CD8-positive, alpha-beta memory T cell (primary cell): ENCODE data around the gene ANO6. TPM values are rescaled to one million over a fixed set of nuclear protein-coding genes. Genes with fewer than 3 reads are reported as not detected.
A peak's percentile ranks its signal among the peaks of the same experiment; 100 is the strongest.

Source experiments
- CTCF ChIA-PET: fragments of 350-600 bp; sonication (Branson Sonifier 250); formaldehyde crosslinking; loops from one replicate; lab custom pipeline; 2021; ENCODE audit warnings: antibody characterized with exemption; lab: Charles Lee
- POLR2A ChIA-PET: fragments of 350-600 bp; sonication (Branson Sonifier 250); formaldehyde crosslinking; loops from one replicate; lab custom pipeline; 2021; ENCODE audit warnings: antibody characterized with exemption; lab: Charles Lee
- DNase-seq, 5 donors: peaks; one replicate each; pipeline versions ENCODE4 v3.0.0 to v3.0.0-alpha.2; 2020 to 2022; ENCODE audit warnings: mixed read lengths in 1 of 5
- H3K27ac ChIP-seq: one replicate; pipeline ENCODE4 v1.7.0; 2013; ENCODE audit warnings: low read depth, mild to moderate bottlenecking, low read length, moderate library complexity
- H3K27me3 ChIP-seq: 2 replicates; pipeline ENCODE4 v1.7.0; 2013; ENCODE audit warnings: low read length, mild to moderate bottlenecking; ENCODE audit not compliant: insufficient read depth, poor library complexity, severe bottlenecking
- H3K36me3 ChIP-seq: 2 replicates; pipeline ENCODE4 v1.7.0; 2013; ENCODE audit warnings: mild to moderate bottlenecking, low read length, moderate library complexity; ENCODE audit not compliant: insufficient read depth
- H3K4me1 ChIP-seq: 2 replicates; pipeline ENCODE4 v1.7.0; 2013; ENCODE audit warnings: mild to moderate bottlenecking, low read length, moderate library complexity; ENCODE audit not compliant: insufficient read depth
- H3K4me3 ChIP-seq: 2 replicates; pipeline ENCODE4 v1.7.0; 2013; ENCODE audit warnings: mild to moderate bottlenecking, low read length
- H3K9me3 ChIP-seq: 2 replicates; pipeline ENCODE4 v1.7.0; 2013; ENCODE audit warnings: mild to moderate bottlenecking, low read length
- H3K27ac Mint-ChIP-seq, 8 donors: one replicate each; pipeline ENCODE4 v1.8.0; 2020 to 2021; ENCODE audit warnings: mixed read lengths in 8 of 8, mild to moderate bottlenecking in 6 of 8, inconsistent platforms in 3 of 8, moderate library complexity in 3 of 8
- H3K27me3 Mint-ChIP-seq, 2 donors: one replicate each; pipeline ENCODE4 v1.8.0; 2020 to 2021; ENCODE audit warnings: mixed read lengths in 2 of 2, mild to moderate bottlenecking in 1 of 2, moderate library complexity in 1 of 2
- H3K36me3 Mint-ChIP-seq, 3 donors: one replicate each; pipeline ENCODE4 v1.8.0; 2020 to 2021; ENCODE audit warnings: mixed read lengths in 3 of 3, inconsistent platforms in 1 of 3, mild to moderate bottlenecking in 1 of 3
- H3K4me1 Mint-ChIP-seq, 3 donors: one replicate each; pipeline ENCODE4 v1.8.0; 2020 to 2021; ENCODE audit warnings: mixed read lengths in 3 of 3, inconsistent platforms in 1 of 3, mild to moderate bottlenecking in 1 of 3
- H3K4me3 Mint-ChIP-seq, 7 donors: one replicate each; pipeline ENCODE4 v1.8.0; 2020 to 2021; ENCODE audit warnings: mixed read lengths in 7 of 7, mild to moderate bottlenecking in 6 of 7, moderate library complexity in 4 of 7, inconsistent platforms in 2 of 7
- H3K9me3 Mint-ChIP-seq, 5 donors: one replicate each; pipeline ENCODE4 v1.8.0; 2020 to 2022; ENCODE audit warnings: mixed read lengths in 5 of 5, mild to moderate bottlenecking in 3 of 5, moderate library complexity in 2 of 5, inconsistent platforms in 1 of 5
- polyA plus RNA-seq: library from polyadenylated mRNA; unstranded; fragments of 300-500 nt; fragmentation: Illumina TruSeq; gene quantifications from one replicate; pipeline ENCODE4 v1.2.3, GENCODE V29; 2021
- total RNA-seq, 2 experiments: library from RNA; stranded (reverse); gene quantifications; one replicate each; pipeline ENCODE4 v1.2.3, GENCODE V29; 2021

Gene ANO6
- total and polyA plus RNA-seq, 3 experiments from 2014 or later: 19.7 to 26.1 (median 20.0) TPM

DNA sequence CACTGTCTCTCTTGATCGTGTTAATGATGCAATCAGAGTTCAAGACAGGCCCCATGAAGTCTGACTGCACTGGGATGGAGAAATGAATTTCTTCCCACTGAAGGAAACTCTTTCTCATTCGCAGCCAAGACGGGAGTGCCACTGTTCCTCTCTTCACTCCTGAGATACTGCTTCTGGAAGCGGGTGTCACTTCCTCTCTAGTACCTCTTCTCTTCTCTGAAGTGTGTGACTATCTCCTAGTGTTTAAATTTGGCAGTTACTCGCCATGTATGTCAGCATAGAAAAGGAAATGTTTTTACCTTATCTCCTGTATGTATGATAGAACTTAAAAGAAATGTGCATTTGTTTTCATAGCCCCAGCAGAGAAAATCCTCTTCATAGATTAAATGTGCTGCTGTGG is 215.2 kb downstream of the ANO6 start:
- CTCF ChIA-PET: no interaction called here
- Histone ChIP-seq H3K27ac (no peak overlapping the region), H3K4me3 (no peak overlapping the region), H3K36me3 (no peaks in the 10 kb centered on the region), H3K9me3 (no peaks in the 10 kb centered on the region), H3K27me3 (no peaks in the 10 kb centered on the region), H3K4me1 (no peaks in the 10 kb centered on the region)
- Mint-ChIP-seq H3K36me3 (peaks cover 19 to 42% (median 31%) of the 10 kb centered on the region in 3 donors), H3K9me3 (no peaks in the 10 kb centered on the region), H3K27ac (peak overlapping the region in 1 of 8 donors; percentile 29), H3K4me1 (no peaks in the 10 kb centered on the region), H3K27me3 (peaks cover 0 to 1% of the 10 kb centered on the region in 2 donors), H3K4me3 (no peak overlapping the region)
- DNase-seq: no peak
- POLR2A ChIA-PET: no interaction called here

GRCh38 chr12:45432710-45433109 is 216.8 kb downstream of the ANO6 start:
- no peak overlapping the region for H3K27ac ChIP-seq
- H3K36me3 ChIP-seq: no peaks in the 10 kb centered on the region
- Mint-ChIP-seq H3K36me3 (peaks cover 6 to 28% (median 17%) of the 10 kb centered on the region in 3 donors), H3K4me1 (no peaks in the 10 kb centered on the region), H3K4me3 (peak overlapping the region in 1 of 7 donors; percentile 11), H3K27ac (no peak overlapping the region), H3K9me3 (no peaks in the 10 kb centered on the region), H3K27me3 (peaks cover 0 to 1% of the 10 kb centered on the region in 2 donors)
- ChIA-PET CTCF (no interaction called here), POLR2A (no interaction called here)
- no peaks in the 10 kb centered on the region for H3K27me3 ChIP-seq
- no peak overlapping the region for H3K4me3 ChIP-seq
- H3K9me3 ChIP-seq: no peaks in the 10 kb centered on the region
- DNase-seq: no peak
- H3K4me1 ChIP-seq: no peaks in the 10 kb centered on the region

DNA sequence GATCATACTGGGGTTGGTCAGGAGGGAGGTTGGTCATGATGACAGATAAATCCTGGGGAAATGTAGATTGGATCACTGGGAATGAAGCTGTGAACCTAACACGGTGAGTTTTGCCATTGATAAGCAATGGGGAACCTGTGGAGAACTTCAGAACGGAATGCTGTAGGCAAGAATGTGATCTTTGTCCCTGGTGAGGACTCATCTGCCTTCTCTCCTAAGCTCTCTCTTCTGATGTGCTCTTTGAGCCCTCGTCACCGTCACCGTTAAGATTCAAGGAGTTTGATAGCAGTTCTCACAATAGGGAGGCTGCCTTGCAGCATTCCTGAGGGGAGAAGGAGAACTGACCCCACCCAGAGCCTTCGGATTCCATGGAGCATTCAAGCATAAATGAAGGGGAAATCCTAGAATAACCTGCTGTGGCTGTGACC is 217.6 kb downstream of the ANO6 start:
- no peak for DNase-seq
- no peak overlapping the region for H3K27ac ChIP-seq
- no peak overlapping the region for H3K4me3 ChIP-seq
- no peaks in the 10 kb centered on the region for H3K4me1 ChIP-seq
- Mint-ChIP-seq H3K4me1 (no peaks in the 10 kb centered on the region), H3K9me3 (no peaks in the 10 kb centered on the region), H3K27ac (no peak overlapping the region), H3K4me3 (no peak overlapping the region), H3K36me3 (peaks cover 6 to 24% (median 17%) of the 10 kb centered on the region in 3 donors), H3K27me3 (peaks cover 0 to 1% of the 10 kb centered on the region in 2 donors)
- H3K27me3 ChIP-seq: no peaks in the 10 kb centered on the region
- no peaks in the 10 kb centered on the region for H3K9me3 ChIP-seq
- ChIA-PET POLR2A (no interaction called here), CTCF (no interaction called here)
- no peaks in the 10 kb centered on the region for H3K36me3 ChIP-seq

- Mint-ChIP-seq H3K36me3 (peaks cover 3 to 20% (median 14%) of the 10 kb centered on the region in 3 donors), H3K4me1 (no peaks in the 10 kb centered on the region), H3K9me3 (no peaks in the 10 kb centered on the region), H3K4me3 (no peak overlapping the region), H3K27me3 (peaks cover 0 to 1% of the 10 kb centered on the region in 2 donors), H3K27ac (no peak overlapping the region)
- H3K4me1 ChIP-seq: no peaks in the 10 kb centered on the region
- CTCF ChIA-PET: no interaction called here
- no peak for DNase-seq
- no peak overlapping the region for H3K4me3 ChIP-seq
- H3K27me3 ChIP-seq: no peaks in the 10 kb centered on the region
- H3K36me3 ChIP-seq: no peaks in the 10 kb centered on the region
- no peak overlapping the region for H3K27ac ChIP-seq
- H3K9me3 ChIP-seq: no peaks in the 10 kb centered on the region
- POLR2A ChIA-PET: no interaction called here
Measured at GRCh38 chr12:45434094-45434493, 218.2 kb downstream of the ANO6 start.

DNA sequence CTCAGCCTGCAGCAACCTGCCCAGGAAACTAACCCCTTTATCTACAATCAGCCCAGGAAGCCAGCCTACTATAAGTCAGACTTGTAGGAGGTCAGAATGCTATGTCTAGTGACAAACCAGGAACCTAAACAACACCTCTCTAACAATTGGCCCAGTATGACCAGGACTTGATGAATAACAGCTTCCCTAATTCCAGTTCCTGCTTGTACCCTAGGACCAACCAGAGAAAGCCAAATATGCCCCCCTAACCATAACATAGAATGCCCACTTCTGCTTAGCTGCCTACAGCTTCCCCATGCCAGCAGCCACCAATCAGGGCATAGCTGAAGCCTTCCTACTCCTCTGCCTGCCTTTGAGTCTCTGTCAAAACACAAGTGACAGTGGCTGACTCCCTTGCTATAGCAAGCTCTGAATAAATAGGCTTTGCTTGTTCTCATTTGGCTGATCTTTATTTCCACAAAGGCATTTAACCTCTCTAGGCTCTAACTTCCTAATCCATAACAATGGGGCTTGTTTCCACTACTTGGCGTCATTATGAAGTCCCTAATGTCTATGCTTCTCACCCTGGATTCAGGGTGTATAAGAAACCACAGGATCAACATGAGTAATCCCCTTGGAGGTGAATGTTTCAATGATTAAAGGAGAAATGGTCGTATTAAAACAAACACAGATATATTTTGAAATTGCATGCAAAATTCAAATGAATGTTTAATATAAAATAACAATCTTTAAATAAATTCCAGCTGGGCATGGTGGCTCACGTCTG is 220.2 kb downstream of the ANO6 start:
- CTCF ChIA-PET: interaction anchor here (0.7 kb wide), 1 partner anchor 266 kb away, joined by 3 read pairs; no protein-coding TSS in a partner anchor

DNA sequence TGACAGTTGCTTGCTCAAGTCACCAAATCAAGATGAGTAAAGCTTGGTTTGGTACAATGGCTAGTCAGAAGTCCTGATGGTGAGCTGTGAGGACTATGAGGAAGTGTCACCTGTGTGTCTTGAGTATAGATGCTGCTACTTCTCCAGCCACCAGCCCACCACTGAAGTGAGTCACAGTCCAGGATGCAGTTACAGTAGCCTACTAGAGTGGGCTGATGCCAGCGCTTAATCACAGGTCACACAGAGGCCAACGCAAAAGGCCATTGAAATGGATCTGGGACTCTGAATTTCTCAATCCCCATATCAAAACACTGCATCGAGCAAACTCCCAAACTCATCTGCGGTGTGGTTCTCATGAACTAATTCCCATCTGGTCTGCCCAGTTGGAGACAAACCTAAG is 223.1 kb downstream of the ANO6 start:
- Histone ChIP-seq H3K9me3 (peaks cover 3% of the 10 kb centered on the region), H3K4me1 (no peaks in the 10 kb centered on the region), H3K4me3 (no peak overlapping the region), H3K27ac (no peak overlapping the region), H3K27me3 (no peaks in the 10 kb centered on the region), H3K36me3 (no peaks in the 10 kb centered on the region)
- Mint-ChIP-seq H3K27me3 (peaks cover 1 to 3% of the 10 kb centered on the region in 2 donors), H3K27ac (no peak overlapping the region), H3K36me3 (peaks cover 2 to 15% (median 3%) of the 10 kb centered on the region in 3 donors), H3K4me1 (no peaks in the 10 kb centered on the region), H3K4me3 (no peak overlapping the region), H3K9me3 (peaks cover 19 to 26% (median 23%) of the 10 kb centered on the region in 5 donors)
- POLR2A ChIA-PET: no interaction called here
- CTCF ChIA-PET: no interaction called here
- no peak for DNase-seq

More for the DNA sequence above, 220.2 kb downstream of the ANO6 start:
- no peaks in the 10 kb centered on the region for H3K9me3 ChIP-seq
- no peak overlapping the region for H3K4me3 Mint-ChIP-seq
- H3K27ac Mint-ChIP-seq: peak overlapping the region in 1 of 8 donors; percentile 30
- no peaks in the 10 kb centered on the region for H3K4me1 Mint-ChIP-seq
- H3K36me3 ChIP-seq: no peaks in the 10 kb centered on the region
- H3K27ac ChIP-seq: no peak overlapping the region
- peaks cover 2 to 4% (median 3%) of the 10 kb centered on the region in 3 donors for H3K36me3 Mint-ChIP-seq
- H3K4me1 ChIP-seq: no peaks in the 10 kb centered on the region
- H3K9me3 Mint-ChIP-seq: peaks cover 4 to 6% (median 5%) of the 10 kb centered on the region in 5 donors
- POLR2A ChIA-PET: no interaction called here
- no peak for DNase-seq
- no peak overlapping the region for H3K4me3 ChIP-seq
- H3K27me3 ChIP-seq: no peaks in the 10 kb centered on the region
- H3K27me3 Mint-ChIP-seq: peaks cover 1 to 3% of the 10 kb centered on the region in 2 donors

GRCh38 chr12:45446013-45446412 is 230.1 kb downstream of the ANO6 start:
- CTCF ChIA-PET: no interaction called here
- POLR2A ChIA-PET: no interaction called here

DNA sequence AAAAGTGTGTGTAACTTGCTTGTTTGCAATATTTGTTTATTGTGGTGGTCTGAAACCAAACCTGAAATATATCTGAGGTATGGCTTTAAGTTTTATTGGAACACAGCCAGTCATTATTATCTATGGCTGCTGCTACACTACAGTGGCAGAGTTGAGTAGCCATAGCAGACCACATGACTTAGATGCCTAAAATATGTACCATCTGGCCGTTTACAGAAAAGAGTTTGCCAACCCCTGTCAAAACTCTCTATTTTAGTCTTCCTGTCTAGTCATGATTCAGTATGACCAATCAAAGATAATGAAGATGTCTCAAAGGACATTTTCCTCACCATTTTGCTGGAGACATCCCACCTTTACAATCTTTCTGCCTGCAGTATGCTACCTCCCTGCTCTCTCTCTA is 242.3 kb downstream of the ANO6 start:
- Histone ChIP-seq H3K36me3 (no peaks in the 10 kb centered on the region), H3K27ac (no peak overlapping the region), H3K27me3 (no peaks in the 10 kb centered on the region), H3K4me1 (no peaks in the 10 kb centered on the region), H3K9me3 (no peaks in the 10 kb centered on the region), H3K4me3 (no peak overlapping the region)
- no peak for DNase-seq
- no peaks in the 10 kb centered on the region for H3K4me1 Mint-ChIP-seq
- no peak overlapping the region for H3K27ac Mint-ChIP-seq
- ChIA-PET POLR2A (no interaction called here), CTCF (no interaction called here)
- no peak overlapping the region for H3K4me3 Mint-ChIP-seq
- H3K9me3 Mint-ChIP-seq: no peaks in the 10 kb centered on the region
- peaks cover 1 to 16% of the 10 kb centered on the region in 2 donors for H3K27me3 Mint-ChIP-seq
- H3K36me3 Mint-ChIP-seq: peaks cover 0 to 4% (median 1%) of the 10 kb centered on the region in 3 donors

More at GRCh38 chr12:45446013-45446412, 230.1 kb downstream of the ANO6 start:
- H3K9me3 ChIP-seq: peaks cover 3% of the 10 kb centered on the region
- Mint-ChIP-seq H3K27ac (peak overlapping the region in 1 of 8 donors; percentile 67), H3K4me1 (no peaks in the 10 kb centered on the region), H3K27me3 (peaks cover 11 to 31% of the 10 kb centered on the region in 2 donors), H3K4me3 (no peak overlapping the region), H3K9me3 (peaks cover 32 to 55% (median 51%) of the 10 kb centered on the region in 5 donors), H3K36me3 (peaks cover 3 to 45% (median 7%) of the 10 kb centered on the region in 3 donors)
- no peak overlapping the region for H3K27ac ChIP-seq
- DNase-seq: no peak
- H3K27me3 ChIP-seq: no peaks in the 10 kb centered on the region
- H3K4me3 ChIP-seq: no peak overlapping the region
- no peaks in the 10 kb centered on the region for H3K4me1 ChIP-seq
- H3K36me3 ChIP-seq: no peaks in the 10 kb centered on the region
